Measurements from ENCODE around the gene PLEKHM3.

PLEKHM3 gene

DNA sequence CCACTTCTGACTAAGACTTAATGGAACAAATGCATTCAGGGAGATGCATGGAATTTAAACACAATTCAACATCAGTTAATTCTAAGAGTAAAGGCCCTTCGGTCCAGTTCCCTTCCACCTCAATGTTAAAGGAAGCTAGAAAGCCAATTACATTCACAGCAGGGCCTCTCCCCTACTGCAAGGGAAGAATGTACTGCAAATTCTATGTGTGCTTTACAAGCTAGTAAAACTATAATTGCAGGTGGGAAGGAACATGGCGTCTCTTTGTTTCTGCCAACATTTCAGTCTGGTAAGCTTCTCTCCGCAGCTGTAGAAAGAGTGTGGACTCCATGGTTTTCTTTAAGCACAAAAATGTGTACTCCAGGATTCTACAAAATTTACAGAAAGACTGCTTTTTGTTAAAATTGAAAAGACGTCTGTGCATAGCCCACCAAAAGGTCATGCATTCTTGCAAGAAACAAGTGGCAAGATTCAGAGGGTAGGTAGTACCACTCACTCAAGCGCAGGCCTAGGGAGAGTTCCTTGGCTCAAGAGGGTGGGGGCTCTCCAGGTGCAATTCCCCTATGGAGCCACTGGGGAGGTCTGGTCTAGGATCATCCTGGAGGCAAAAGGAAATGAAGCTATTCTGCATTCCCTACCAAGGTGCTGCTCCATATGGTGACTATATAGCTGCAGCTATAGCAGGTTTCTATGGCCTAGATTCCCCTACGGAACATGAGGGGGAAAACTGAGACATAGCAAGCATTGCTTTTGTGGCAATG is 128.6 kb downstream of the PLEKHM3 start:
- DNase-seq (ENCODE audit: low read depth in 2 of 2) = no peak
- H3K4me3 ChIP-seq (replicated peaks in 1 of 2; ENCODE audit: low read depth in 2 of 2, low read length in 2 of 2) = no peak overlapping the region

DNA sequence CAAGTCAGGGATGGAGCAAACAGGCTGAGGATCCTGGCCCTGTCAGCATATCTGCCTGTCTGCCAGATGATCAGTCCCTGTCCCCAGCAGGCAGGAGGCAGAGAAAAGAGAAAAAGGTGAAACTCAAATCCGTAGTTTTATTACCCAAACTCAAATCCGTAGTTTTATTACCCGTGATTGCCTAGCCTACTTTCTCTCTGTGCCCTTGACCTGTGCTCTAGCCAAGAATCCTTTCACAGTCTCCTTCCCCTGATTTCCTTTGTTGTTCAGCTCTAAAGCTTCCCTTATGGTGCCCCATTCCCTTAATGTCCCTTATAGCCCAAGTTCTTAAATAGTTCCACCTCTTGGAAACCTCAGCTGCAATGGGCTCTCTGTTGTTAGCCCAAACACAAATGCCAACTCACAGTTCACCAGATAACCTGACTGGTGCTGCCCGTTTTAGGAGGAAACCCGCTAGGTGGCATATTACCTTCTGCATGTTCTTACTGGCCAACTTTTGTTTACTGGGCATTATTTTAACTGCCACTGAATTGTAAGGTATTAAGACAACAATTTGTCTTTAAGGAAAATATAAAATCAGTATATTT is 130.0 kb downstream of the PLEKHM3 start:
- DNase-seq (ENCODE audit: low read depth in 2 of 2) = no peak
- no peak overlapping the region for H3K4me3 ChIP-seq (replicated peaks in 1 of 2; ENCODE audit: low read depth in 2 of 2, low read length in 2 of 2)

More for the DNA sequence above, 128.6 kb downstream of the PLEKHM3 start:
- TF ChIP-seq, protein P1, sequence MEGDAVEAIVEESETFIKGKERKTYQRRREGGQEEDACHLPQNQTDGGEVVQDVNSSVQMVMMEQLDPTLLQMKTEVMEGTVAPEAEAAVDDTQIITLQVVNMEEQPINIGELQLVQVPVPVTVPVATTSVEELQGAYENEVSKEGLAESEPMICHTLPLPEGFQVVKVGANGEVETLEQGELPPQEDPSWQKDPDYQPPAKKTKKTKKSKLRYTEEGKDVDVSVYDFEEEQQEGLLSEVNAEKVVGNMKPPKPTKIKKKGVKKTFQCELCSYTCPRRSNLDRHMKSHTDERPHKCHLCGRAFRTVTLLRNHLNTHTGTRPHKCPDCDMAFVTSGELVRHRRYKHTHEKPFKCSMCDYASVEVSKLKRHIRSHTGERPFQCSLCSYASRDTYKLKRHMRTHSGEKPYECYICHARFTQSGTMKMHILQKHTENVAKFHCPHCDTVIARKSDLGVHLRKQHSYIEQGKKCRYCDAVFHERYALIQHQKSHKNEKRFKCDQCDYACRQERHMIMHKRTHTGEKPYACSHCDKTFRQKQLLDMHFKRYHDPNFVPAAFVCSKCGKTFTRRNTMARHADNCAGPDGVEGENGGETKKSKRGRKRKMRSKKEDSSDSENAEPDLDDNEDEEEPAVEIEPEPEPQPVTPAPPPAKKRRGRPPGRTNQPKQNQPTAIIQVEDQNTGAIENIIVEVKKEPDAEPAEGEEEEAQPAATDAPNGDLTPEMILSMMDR (IDR thresholded peaks at IDR 0.05; ENCODE audit: low read depth, low read length) = peak; percentile 13

DNA sequence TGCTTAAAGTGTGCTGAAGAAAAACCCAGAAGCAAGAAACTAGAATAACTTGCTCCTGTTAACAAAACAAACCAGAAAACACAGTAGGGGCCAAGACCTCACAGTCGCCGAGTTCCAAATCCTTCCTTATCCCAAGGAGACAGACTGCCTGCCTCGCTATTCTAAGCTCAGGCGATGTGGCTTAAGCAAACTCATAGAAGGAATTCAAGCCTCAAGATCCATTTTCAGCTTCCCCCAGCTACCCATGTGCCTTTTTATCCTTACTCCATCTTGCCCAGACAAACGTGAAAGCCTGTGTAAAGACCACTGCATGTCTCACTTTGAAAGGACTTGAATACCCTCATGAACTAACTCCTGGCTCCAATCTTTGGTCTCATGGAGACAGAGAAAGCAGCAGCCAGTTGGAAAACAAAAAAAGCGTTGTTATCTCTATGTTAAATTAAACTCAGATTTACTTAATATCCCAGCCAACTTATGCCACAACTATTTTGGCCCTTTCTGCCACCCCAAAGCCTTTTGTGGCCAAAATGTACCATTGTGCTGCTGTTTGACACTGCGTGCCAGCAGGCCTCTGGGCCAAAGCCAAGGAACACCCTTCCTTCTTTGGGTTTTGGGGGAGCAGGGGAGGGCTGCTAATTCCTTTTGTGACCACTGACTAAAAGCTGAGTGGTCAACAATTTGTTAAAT is 132.5 kb downstream of the PLEKHM3 start:
- TF ChIP-seq, protein P1 (IDR thresholded peaks at IDR 0.05; ENCODE audit: low read depth, low read length) = no peak
- no peak overlapping the region for H3K4me3 ChIP-seq (replicated peaks in 1 of 2; ENCODE audit: low read depth in 2 of 2, low read length in 2 of 2)
- peak in 1 of 2 donors; percentile 38 for DNase-seq (ENCODE audit: low read depth in 2 of 2)

More for the DNA sequence above, 130.0 kb downstream of the PLEKHM3 start:
- TF ChIP-seq, protein P1 (IDR thresholded peaks at IDR 0.05; ENCODE audit: low read depth, low read length) = no peak

DNA sequence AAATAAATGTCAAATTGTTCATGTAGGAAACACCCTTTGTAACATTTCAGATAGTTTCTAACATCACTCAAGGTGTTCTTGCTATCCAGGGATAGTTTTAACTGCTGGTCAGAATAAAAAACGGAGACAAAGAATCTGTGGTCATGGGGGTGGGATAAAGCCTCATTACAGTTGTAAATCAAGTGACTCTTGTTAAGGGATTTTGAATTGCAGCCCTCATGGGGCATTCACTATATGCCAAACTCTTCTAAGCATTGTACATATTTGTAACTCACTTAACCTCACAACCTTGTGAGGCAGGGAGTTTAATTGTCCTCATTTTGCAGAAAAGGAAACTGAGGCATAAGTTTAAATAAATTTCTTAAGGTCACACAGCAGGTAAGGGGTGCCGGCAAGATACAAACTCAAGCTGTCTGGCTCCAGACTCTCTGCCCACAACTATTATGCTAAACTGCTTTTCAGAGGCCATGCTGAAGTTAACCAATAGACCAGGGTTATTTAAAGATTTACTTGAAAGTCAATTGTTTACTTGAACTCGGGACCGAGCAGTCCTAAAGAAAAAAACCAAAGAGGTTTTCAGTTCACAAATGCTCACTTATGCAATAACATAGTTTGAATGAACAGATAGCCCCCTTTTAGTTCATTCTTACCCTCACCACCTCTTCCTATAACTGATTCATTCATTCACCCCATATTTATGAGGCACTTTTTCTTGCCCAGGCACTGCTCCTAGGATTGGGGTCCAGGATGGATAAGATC is 134.1 kb downstream of the PLEKHM3 start:
- no peak overlapping the region for H3K4me3 ChIP-seq (replicated peaks in 1 of 2; ENCODE audit: low read depth in 2 of 2, low read length in 2 of 2)
- TF ChIP-seq, protein P1 (IDR thresholded peaks at IDR 0.05; ENCODE audit: low read depth, low read length) = no peak
- DNase-seq (ENCODE audit: low read depth in 2 of 2) = no peak

DNA sequence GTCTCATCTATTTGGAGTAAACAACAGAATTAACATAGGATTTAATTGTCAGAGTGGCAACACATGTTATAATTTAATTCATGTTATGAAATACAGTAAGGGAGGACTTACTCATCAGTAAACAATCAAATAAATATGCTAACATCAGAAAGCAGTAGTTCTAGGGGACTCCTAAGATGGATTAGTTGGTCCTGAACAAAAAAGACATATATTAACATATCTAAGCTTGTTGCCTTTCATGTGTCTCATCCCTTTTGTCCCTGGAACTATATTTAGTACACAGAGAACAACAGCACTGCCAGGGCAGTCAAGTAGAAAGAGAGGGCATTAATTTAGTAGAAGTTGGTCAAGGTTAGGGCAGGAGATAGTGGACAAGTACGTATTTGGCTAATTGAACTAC is 137.8 kb downstream of the PLEKHM3 start:
- TF ChIP-seq, protein P1 (IDR thresholded peaks at IDR 0.05; ENCODE audit: low read depth, low read length) = no peak

DNA sequence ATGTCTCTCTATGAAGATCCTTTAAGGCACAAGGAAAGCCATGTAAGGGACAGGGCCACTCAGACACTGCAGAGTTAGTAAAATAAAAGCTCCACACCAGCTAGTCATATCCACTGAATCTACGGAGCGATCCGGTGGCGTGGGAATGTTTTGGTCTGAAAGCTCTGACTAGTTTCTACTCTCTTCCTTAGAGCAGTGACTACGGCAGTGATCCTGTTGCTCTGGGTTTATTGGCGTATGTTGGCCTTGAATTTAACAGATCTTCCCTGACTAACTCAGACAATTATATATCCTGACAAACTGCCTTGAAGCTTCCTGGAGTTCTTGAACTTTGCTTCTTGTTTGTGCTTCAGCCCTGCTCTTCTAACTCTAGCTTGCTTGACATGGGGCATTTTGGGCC is 140.3 kb downstream of the PLEKHM3 start:
- TF ChIP-seq, protein P1 (IDR thresholded peaks at IDR 0.05; ENCODE audit: low read depth, low read length) = no peak
- no peak overlapping the region for H3K4me3 ChIP-seq (replicated peaks in 1 of 2; ENCODE audit: low read depth in 2 of 2, low read length in 2 of 2)
- no peak for DNase-seq (ENCODE audit: low read depth in 2 of 2)

More for the DNA sequence above, 137.8 kb downstream of the PLEKHM3 start:
- DNase-seq (ENCODE audit: low read depth in 2 of 2) = no peak
- H3K4me3 ChIP-seq (replicated peaks in 1 of 2; ENCODE audit: low read depth in 2 of 2, low read length in 2 of 2) = no peak overlapping the region
